OCI-LY3 (cell line): ENCODE data around the gene GEMIN2.
"Not testable (repeated sequence)": the region's sequence is repeated elsewhere in the genome, so short reads cannot be mapped to it uniquely, and the experiment has no call there.

Experiments used
- H2AFZ ChIP-seq: fragments of 200-600, 300-600 bp; shearing (Covaris generic); 2 replicates; pipeline ENCODE4 v1.6.0; 2014; ENCODE audit warnings: antibody characterized with exemption, low read depth, low read length
- H3K27ac ChIP-seq: fragments of 200-600, 300-600 bp; sonication (generic); 2 replicates; pipeline ENCODE4 v1.5.1; 2014; ENCODE audit warnings: mild to moderate bottlenecking, low read length, moderate library complexity, mixed read lengths
- H3K27me3 ChIP-seq: fragments of 200-600, 300-600 bp; sonication (generic); 2 replicates; pipeline ENCODE4 v1.6.1; 2014; ENCODE audit warnings: low read depth, low read length, mixed read lengths
- H3K36me3 ChIP-seq: fragments of 200-600, 300-600 bp; sonication (generic); replicated peaks from 2 replicates; pipeline ENCODE3; 2014; ENCODE audit warnings: low read depth, low read length, mixed read lengths
- H3K4me1 ChIP-seq: fragments of 300-600, 200-600 bp; sonication (generic); 2 replicates; pipeline ENCODE4 v1.6.1; 2014; ENCODE audit warnings: low read length, mixed read lengths
- H3K4me2 ChIP-seq: fragments of 200-600, 300-600 bp; sonication (generic); 2 replicates; pipeline ENCODE4 v1.6.1; 2014; ENCODE audit warnings: low read length, mixed read lengths
- H3K4me3 ChIP-seq: fragments of 300-600, 200-600 bp; sonication (generic); 2 replicates; pipeline ENCODE4 v1.5.1; 2014; ENCODE audit warnings: antibody characterized with exemption, mild to moderate bottlenecking, low read length, moderate library complexity
- H3K79me2 ChIP-seq: fragments of 300-600, 200-600 bp; shearing (Covaris generic); 2 replicates; pipeline ENCODE4 v1.6.1; 2014; ENCODE audit warnings: mild to moderate bottlenecking, low read length, mixed read lengths
- H3K9ac ChIP-seq: fragments of 300-600, 200-600 bp; shearing (Covaris generic); 2 replicates; pipeline ENCODE4 v1.6.0; 2014; ENCODE audit warnings: mild to moderate bottlenecking, low read length, moderate library complexity
- H3K9me3 ChIP-seq: fragments of 200-600, 300-600 bp; shearing (Covaris generic); 2 replicates; pipeline ENCODE4 v1.6.1; 2014; ENCODE audit warnings: low read length, mixed read lengths; ENCODE audit not compliant: insufficient read depth
- H4K20me1 ChIP-seq: fragments of 200-600, 300-600 bp; sonication (generic); 2 replicates; pipeline ENCODE4 v1.6.1; 2016; ENCODE audit warnings: low read length, mixed read lengths; ENCODE audit not compliant: insufficient read depth
- CTCF ChIP-seq: fragments of 200-600, 300-600 bp; sonication (generic); IDR thresholded peaks from 2 replicates; pipeline ENCODE4 v1.5.1; 2014; ENCODE audit warnings: antibody characterized with exemption, low read length, low read depth
- EZH2phosphoT487 ChIP-seq: fragments of 200-600 bp; shearing (Covaris generic); IDR thresholded peaks from 2 replicates; pipeline ENCODE4 v1.6.1; 2018; ENCODE audit warnings: antibody characterized with exemption, mixed run types, low read depth

The GEMIN2 gene

GRCh38 chr14:39122330-39123138, 8.4 kb downstream of the GEMIN2 start:
- peaks cover 38% of the 10 kb centered on the region for H3K36me3 ChIP-seq
- TF ChIP-seq CTCF = no peak
- TF ChIP-seq EZH2phosphoT487 = no peak

GRCh38 chr14:39137835-39138234, 23.7 kb downstream of the GEMIN2 start:
- not testable (repeated sequence) for H4K20me1 ChIP-seq, H3K4me1 ChIP-seq, H3K4me3 ChIP-seq, H3K9me3 ChIP-seq, H3K27ac ChIP-seq, H3K79me2 ChIP-seq, H3K4me2 ChIP-seq, H3K27me3 ChIP-seq, H3K9ac ChIP-seq, H2AFZ ChIP-seq
- H3K36me3 ChIP-seq = peaks cover 30% of the 10 kb centered on the region

More at GRCh38 chr14:39122330-39123138, 8.4 kb downstream of the GEMIN2 start:
- Histone ChIP-seq H2AFZ (no peak overlapping the region), H3K4me1 (no peaks in the 10 kb centered on the region), H4K20me1 (no peaks in the 10 kb centered on the region), H3K27me3 (no peaks in the 10 kb centered on the region), H3K79me2 (no peaks in the 10 kb centered on the region; the same call in 1 of the 2 replicates), H3K4me2 (no peak overlapping the region), H3K27ac (no peak overlapping the region), H3K4me3 (no peak overlapping the region), H3K9ac (no peak overlapping the region), H3K9me3 (no peaks in the 10 kb centered on the region)

- Histone ChIP-seq H3K9ac (no peak overlapping the region), H2AFZ (no peak overlapping the region), H3K36me3 (peaks cover 30% of the 10 kb centered on the region), H3K4me2 (no peak overlapping the region), H3K79me2 (no peaks in the 10 kb centered on the region), H3K4me3 (no peak overlapping the region), H3K4me1 (no peaks in the 10 kb centered on the region), H4K20me1 (no peaks in the 10 kb centered on the region), H3K27ac (no peak overlapping the region), H3K27me3 (no peaks in the 10 kb centered on the region), H3K9me3 (no peaks in the 10 kb centered on the region)
- TF ChIP-seq EZH2phosphoT487 (no peak), CTCF (no peak)
Measured at GRCh38 chr14:39138440-39138839, 24.3 kb downstream of the GEMIN2 start.

GRCh38 chr14:39140170-39140569, 26.0 kb downstream of the GEMIN2 start:
- no peak overlapping the region for H3K27ac ChIP-seq
- no peaks in the 10 kb centered on the region for H3K27me3 ChIP-seq

GRCh38 chr14:39141623-39142022, 27.5 kb downstream of the GEMIN2 start:
- H3K79me2 ChIP-seq, H3K27me3 ChIP-seq, H3K9ac ChIP-seq, H4K20me1 ChIP-seq, H3K9me3 ChIP-seq, H3K4me2 ChIP-seq, H3K4me1 ChIP-seq, H3K27ac ChIP-seq, H3K4me3 ChIP-seq, H2AFZ ChIP-seq: not testable (repeated sequence)
- peaks cover 17% of the 10 kb centered on the region for H3K36me3 ChIP-seq

More at GRCh38 chr14:39140170-39140569, 26.0 kb downstream of the GEMIN2 start:
- Histone ChIP-seq H3K79me2 (no peaks in the 10 kb centered on the region), H3K9me3 (no peaks in the 10 kb centered on the region), H3K9ac (no peak overlapping the region), H3K4me2 (no peak overlapping the region), H3K4me3 (no peak overlapping the region), H2AFZ (no peak overlapping the region), H4K20me1 (no peaks in the 10 kb centered on the region), H3K36me3 (peaks cover 23% of the 10 kb centered on the region), H3K4me1 (no peaks in the 10 kb centered on the region)
- TF ChIP-seq CTCF (no peak), EZH2phosphoT487 (no peak)

GRCh38 chr14:39143226-39143625, 29.1 kb downstream of the GEMIN2 start:
- not testable (repeated sequence) for H3K4me1 ChIP-seq, H3K9me3 ChIP-seq, H4K20me1 ChIP-seq, H2AFZ ChIP-seq, H3K9ac ChIP-seq, H3K27me3 ChIP-seq, H3K36me3 ChIP-seq, H3K27ac ChIP-seq, H3K4me2 ChIP-seq, H3K79me2 ChIP-seq, H3K4me3 ChIP-seq
